ENCODE results near the gene CECR2. TPM values are rescaled to one million over a fixed set of nuclear protein-coding genes. Genes with fewer than 3 reads are reported as not detected.

Gene CECR2
- polyA plus RNA-seq, 1 of the 3 experiments (the other 2 are of a cell fraction), result not detected

DNA sequence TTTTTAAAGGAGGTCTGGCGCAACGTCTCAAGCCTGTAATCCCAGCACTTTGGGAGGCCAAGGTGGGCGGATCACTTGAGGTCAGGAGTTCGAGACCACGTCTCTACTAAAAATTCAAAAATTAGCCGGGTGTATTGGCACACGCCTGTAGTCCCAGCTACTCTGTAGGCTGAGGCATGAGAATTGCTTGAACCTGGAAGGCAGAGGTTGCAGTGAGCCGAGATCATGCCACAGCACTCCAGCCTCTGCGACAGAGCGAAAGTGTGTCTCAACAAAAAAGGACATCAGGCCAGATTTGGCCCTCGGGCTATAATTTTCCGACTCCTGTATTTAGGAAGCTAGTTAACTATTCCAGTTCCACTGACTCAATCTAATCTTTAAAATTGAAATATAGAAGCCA is 115.3 kb downstream of the CECR2 start:
- Histone ChIP-seq H3K9ac (no peak overlapping the region), H4K20me1 (ENCODE audit: insufficient read depth) (no peaks in the 10 kb centered on the region), H3F3A (replicated peaks; ENCODE audit: insufficient read depth) (no peaks in the 10 kb centered on the region), H3K4me1 (ENCODE audit: control insufficient read depth in 1 of 2, insufficient read depth in 2 of 2, low read depth in 1 of 2, low read length in 1 of 2) (no peaks in the 10 kb centered on the region), H3K4me2 (no peak overlapping the region), H3K27ac (ENCODE audit: low read depth in 2 of 2, low read length in 1 of 2) (no peak overlapping the region), H3K79me2 (ENCODE audit: insufficient read depth) (no peaks in the 10 kb centered on the region), H3K9me2 (no peaks in the 10 kb centered on the region), H3K27me3 (ENCODE audit: insufficient read depth) (peaks cover 69% of the 10 kb centered on the region), H3K9me3 (no peaks in the 10 kb centered on the region), H2AFZ (ENCODE audit: low read depth) (no peak overlapping the region), H3K4me3 (ENCODE audit: low read depth in 2 of 2, low read length in 1 of 2) (no peak overlapping the region), H3K36me3 (replicated peaks in 1 of 2; ENCODE audit: control insufficient read depth in 1 of 2, insufficient read depth in 2 of 2, low read length in 1 of 2) (no peaks in the 10 kb centered on the region)
- ChIA-PET POLR2A (no interaction called here), CTCF (interaction anchor here (4.2 kb wide), 1 partner anchor 313 kb away, joined by 14 read pairs; no protein-coding TSS in a partner anchor)
- WGBS (ENCODE audit: low lambda C conversion rate), result 14% methylated on average over 11 of the region's 12 CpGs
- no peak for DNase-seq
- TF ChIP-seq NRF1 (IDR thresholded peaks at IDR 0.05; ENCODE audit: low read depth, low read length), result no peak
- TF ChIP-seq, protein P1, sequence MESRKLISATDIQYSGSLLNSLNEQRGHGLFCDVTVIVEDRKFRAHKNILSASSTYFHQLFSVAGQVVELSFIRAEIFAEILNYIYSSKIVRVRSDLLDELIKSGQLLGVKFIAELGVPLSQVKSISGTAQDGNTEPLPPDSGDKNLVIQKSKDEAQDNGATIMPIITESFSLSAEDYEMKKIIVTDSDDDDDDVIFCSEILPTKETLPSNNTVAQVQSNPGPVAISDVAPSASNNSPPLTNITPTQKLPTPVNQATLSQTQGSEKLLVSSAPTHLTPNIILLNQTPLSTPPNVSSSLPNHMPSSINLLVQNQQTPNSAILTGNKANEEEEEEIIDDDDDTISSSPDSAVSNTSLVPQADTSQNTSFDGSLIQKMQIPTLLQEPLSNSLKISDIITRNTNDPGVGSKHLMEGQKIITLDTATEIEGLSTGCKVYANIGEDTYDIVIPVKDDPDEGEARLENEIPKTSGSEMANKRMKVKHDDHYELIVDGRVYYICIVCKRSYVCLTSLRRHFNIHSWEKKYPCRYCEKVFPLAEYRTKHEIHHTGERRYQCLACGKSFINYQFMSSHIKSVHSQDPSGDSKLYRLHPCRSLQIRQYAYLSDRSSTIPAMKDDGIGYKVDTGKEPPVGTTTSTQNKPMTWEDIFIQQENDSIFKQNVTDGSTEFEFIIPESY (IDR thresholded peaks at IDR 0.05; ENCODE audit: borderline replicate concordance, low read depth), result no peak
- TF ChIP-seq TAF1 (IDR thresholded peaks at IDR 0.05; ENCODE audit: borderline replicate concordance, low read depth, low read length), result no peak
- no peak for TF ChIP-seq NFIC (IDR thresholded peaks at IDR 0.05; ENCODE audit: borderline replicate concordance)
- TF ChIP-seq, protein P2, sequence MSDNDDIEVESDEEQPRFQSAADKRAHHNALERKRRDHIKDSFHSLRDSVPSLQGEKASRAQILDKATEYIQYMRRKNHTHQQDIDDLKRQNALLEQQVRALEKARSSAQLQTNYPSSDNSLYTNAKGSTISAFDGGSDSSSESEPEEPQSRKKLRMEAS (IDR thresholded peaks at IDR 0.05; ENCODE audit: low read depth), result no peak
- no peak for TF ChIP-seq FOSL2 (IDR thresholded peaks at IDR 0.05; ENCODE audit: borderline replicate concordance, low read depth)
- no peak for TF ChIP-seq SIN3A (IDR thresholded peaks at IDR 0.05; ENCODE audit: borderline replicate concordance, low read depth, low read length)

DNA sequence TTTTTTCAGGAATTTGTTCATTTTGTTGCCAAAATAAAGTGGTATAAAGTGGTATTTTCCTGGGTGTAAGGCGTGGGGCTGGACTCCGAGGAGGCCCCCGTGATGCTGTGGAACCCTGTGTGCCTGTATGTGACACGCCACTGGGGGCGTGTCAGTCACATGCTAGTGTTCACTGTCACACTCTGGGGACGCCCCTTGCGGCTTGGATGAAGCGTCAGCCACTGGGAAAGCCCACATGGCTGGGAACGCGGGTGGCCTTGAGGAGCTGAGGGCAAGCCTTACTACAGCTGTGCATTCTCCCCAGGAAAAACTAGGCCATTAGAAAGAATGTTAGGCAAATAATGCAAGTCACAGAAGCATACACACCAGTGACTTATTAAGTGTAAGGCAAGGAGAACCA is 117.1 kb downstream of the CECR2 start:
- ChIA-PET POLR2A (no interaction called here), CTCF (interaction anchor here (0.5 to 4.2 kb wide), 4 partner anchors 9 to 428 kb away, joined by 3 to 14 read pairs (median 3); no protein-coding TSS in a partner anchor)
- no peak for TF ChIP-seq GABPA (IDR thresholded peaks at IDR 0.05; ENCODE audit: low read depth)
- TF ChIP-seq JUND (IDR thresholded peaks at IDR 0.05), result no peak
- TF ChIP-seq, protein P3, sequence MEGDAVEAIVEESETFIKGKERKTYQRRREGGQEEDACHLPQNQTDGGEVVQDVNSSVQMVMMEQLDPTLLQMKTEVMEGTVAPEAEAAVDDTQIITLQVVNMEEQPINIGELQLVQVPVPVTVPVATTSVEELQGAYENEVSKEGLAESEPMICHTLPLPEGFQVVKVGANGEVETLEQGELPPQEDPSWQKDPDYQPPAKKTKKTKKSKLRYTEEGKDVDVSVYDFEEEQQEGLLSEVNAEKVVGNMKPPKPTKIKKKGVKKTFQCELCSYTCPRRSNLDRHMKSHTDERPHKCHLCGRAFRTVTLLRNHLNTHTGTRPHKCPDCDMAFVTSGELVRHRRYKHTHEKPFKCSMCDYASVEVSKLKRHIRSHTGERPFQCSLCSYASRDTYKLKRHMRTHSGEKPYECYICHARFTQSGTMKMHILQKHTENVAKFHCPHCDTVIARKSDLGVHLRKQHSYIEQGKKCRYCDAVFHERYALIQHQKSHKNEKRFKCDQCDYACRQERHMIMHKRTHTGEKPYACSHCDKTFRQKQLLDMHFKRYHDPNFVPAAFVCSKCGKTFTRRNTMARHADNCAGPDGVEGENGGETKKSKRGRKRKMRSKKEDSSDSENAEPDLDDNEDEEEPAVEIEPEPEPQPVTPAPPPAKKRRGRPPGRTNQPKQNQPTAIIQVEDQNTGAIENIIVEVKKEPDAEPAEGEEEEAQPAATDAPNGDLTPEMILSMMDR (IDR thresholded peaks at IDR 0.05), result no peak
- TF ChIP-seq, protein P4, sequence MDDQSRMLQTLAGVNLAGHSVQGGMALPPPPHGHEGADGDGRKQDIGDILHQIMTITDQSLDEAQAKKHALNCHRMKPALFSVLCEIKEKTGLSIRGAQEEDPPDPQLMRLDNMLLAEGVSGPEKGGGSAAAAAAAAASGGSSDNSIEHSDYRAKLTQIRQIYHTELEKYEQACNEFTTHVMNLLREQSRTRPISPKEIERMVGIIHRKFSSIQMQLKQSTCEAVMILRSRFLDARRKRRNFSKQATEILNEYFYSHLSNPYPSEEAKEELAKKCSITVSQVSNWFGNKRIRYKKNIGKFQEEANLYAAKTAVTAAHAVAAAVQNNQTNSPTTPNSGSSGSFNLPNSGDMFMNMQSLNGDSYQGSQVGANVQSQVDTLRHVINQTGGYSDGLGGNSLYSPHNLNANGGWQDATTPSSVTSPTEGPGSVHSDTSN (IDR thresholded peaks at IDR 0.05), result no peak
- TF ChIP-seq NFIC (IDR thresholded peaks at IDR 0.05; ENCODE audit: borderline replicate concordance), result no peak
- TF ChIP-seq, protein P5, sequence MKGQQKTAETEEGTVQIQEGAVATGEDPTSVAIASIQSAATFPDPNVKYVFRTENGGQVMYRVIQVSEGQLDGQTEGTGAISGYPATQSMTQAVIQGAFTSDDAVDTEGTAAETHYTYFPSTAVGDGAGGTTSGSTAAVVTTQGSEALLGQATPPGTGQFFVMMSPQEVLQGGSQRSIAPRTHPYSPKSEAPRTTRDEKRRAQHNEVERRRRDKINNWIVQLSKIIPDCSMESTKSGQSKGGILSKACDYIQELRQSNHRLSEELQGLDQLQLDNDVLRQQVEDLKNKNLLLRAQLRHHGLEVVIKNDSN (IDR thresholded peaks at IDR 0.05; ENCODE audit: borderline replicate concordance, low read depth), result no peak
- no peak for TF ChIP-seq MXI1 (IDR thresholded peaks at IDR 0.05; ENCODE audit: low read depth, low read length)
- TF ChIP-seq TAF1 (IDR thresholded peaks at IDR 0.05; ENCODE audit: borderline replicate concordance, low read depth, low read length), result no peak
- TF ChIP-seq EZH2phosphoT487 (IDR thresholded peaks at IDR 0.05; ENCODE audit: borderline replicate concordance, low read depth), result no peak
- TF ChIP-seq, protein P6, sequence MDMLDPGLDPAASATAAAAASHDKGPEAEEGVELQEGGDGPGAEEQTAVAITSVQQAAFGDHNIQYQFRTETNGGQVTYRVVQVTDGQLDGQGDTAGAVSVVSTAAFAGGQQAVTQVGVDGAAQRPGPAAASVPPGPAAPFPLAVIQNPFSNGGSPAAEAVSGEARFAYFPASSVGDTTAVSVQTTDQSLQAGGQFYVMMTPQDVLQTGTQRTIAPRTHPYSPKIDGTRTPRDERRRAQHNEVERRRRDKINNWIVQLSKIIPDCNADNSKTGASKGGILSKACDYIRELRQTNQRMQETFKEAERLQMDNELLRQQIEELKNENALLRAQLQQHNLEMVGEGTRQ (IDR thresholded peaks at IDR 0.05; ENCODE audit: borderline replicate concordance, low read depth, low read length), result no peak
- no peak for TF ChIP-seq POLR2AphosphoS5 (IDR thresholded peaks at IDR 0.05; ENCODE audit: low read depth, low read length)
- no peak for TF ChIP-seq FOSL2 (IDR thresholded peaks at IDR 0.05; ENCODE audit: borderline replicate concordance, low read depth)
- no peak for TF ChIP-seq FOXM1 (IDR thresholded peaks at IDR 0.05; ENCODE audit: low read depth)

More for the DNA sequence above, 117.1 kb downstream of the CECR2 start:
- H3K4me3 ChIP-seq (ENCODE audit: low read depth in 2 of 2, low read length in 1 of 2), result no peak overlapping the region
- no peak overlapping the region for H3K4me2 ChIP-seq
- H3K27ac ChIP-seq (ENCODE audit: low read depth in 2 of 2, low read length in 1 of 2), result no peak overlapping the region
- no peaks in the 10 kb centered on the region for H4K20me1 ChIP-seq (ENCODE audit: insufficient read depth)
- 6% methylated on average over 8 of the region's 10 CpGs for WGBS (ENCODE audit: low lambda C conversion rate)
- peak; percentile 11 for DNase-seq
- H3F3A ChIP-seq (replicated peaks; ENCODE audit: insufficient read depth), result no peaks in the 10 kb centered on the region
- H3K4me1 ChIP-seq (ENCODE audit: control insufficient read depth in 1 of 2, insufficient read depth in 2 of 2, low read depth in 1 of 2, low read length in 1 of 2), result no peaks in the 10 kb centered on the region
- H2AFZ ChIP-seq (ENCODE audit: low read depth), result no peak overlapping the region
- no peaks in the 10 kb centered on the region for H3K79me2 ChIP-seq (ENCODE audit: insufficient read depth)
- no peaks in the 10 kb centered on the region for H3K36me3 ChIP-seq (replicated peaks in 1 of 2; ENCODE audit: control insufficient read depth in 1 of 2, insufficient read depth in 2 of 2, low read length in 1 of 2)
- H3K9me2 ChIP-seq, result no peaks in the 10 kb centered on the region
- H3K27me3 ChIP-seq (ENCODE audit: insufficient read depth), result peaks cover 60% of the 10 kb centered on the region
- H3K9ac ChIP-seq, result no peak overlapping the region
- no peaks in the 10 kb centered on the region for H3K9me3 ChIP-seq
